ENCODE measurements around the gene TGFA.

DNA sequence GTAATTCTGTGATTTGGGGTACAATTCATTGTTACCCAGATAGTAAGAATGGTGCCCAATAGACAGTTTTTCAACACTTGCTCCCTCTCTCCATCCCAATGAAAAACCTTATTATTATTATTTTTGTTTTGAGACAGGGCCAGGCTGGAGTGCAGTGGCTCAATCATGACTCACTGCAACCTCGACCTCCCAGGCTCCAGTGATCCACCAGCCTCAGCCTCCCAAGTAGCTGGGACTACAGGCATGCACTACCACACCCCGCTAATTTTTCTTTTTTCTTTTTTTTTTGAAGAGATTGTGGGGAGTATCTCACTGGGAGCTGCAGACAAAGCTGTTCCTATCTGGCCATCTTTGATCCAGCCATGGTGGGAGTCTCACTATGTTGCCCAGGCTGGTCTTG, 7.2 kb downstream of the TGFA start:
- TF ChIP-seq TCF7L2 (IDR thresholded peaks at IDR 0.05; ENCODE audit: borderline replicate concordance, extremely low read depth, insufficient read depth, insufficient read length) (no peak), POLR2A (IDR thresholded peaks at IDR 0.05; ENCODE audit: borderline replicate concordance, extremely low read depth, insufficient read depth, insufficient read length) (no peak), FOSL1 (IDR thresholded peaks at IDR 0.05; ENCODE audit: low read depth) (0 out of 2 replicates have a peak, but pooled peaks have one; percentile 18), JUND (IDR thresholded peaks at IDR 0.05) (no peak), EZH2 (IDR thresholded peaks at IDR 0.05) (no peak), ATF3 (IDR thresholded peaks at IDR 0.05) (no peak), YY1 (IDR thresholded peaks at IDR 0.05; ENCODE audit: extremely low read depth, insufficient replicate concordance, low read depth, low read length) (no peak)
- TF ChIP-seq, protein P1, sequence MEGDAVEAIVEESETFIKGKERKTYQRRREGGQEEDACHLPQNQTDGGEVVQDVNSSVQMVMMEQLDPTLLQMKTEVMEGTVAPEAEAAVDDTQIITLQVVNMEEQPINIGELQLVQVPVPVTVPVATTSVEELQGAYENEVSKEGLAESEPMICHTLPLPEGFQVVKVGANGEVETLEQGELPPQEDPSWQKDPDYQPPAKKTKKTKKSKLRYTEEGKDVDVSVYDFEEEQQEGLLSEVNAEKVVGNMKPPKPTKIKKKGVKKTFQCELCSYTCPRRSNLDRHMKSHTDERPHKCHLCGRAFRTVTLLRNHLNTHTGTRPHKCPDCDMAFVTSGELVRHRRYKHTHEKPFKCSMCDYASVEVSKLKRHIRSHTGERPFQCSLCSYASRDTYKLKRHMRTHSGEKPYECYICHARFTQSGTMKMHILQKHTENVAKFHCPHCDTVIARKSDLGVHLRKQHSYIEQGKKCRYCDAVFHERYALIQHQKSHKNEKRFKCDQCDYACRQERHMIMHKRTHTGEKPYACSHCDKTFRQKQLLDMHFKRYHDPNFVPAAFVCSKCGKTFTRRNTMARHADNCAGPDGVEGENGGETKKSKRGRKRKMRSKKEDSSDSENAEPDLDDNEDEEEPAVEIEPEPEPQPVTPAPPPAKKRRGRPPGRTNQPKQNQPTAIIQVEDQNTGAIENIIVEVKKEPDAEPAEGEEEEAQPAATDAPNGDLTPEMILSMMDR (IDR thresholded peaks at IDR 0.05 in 2 of 3, conservative IDR thresholded peaks at IDR 0.05 in 1 of 3; ENCODE audit: borderline replicate concordance in 1 of 3, insufficient read depth in 1 of 3, low read depth in 2 of 3, low read length in 2 of 3), result no peak

Measured in HCT116 (cell line).